ENCODE results near the gene MARCOL. TPM values are rescaled to one million over a fixed set of nuclear protein-coding genes. Genes with fewer than 3 reads are reported as not detected.

Gene MARCOL
- total RNA-seq, 1 experiment from 2014 or later = not detected

GRCh38 chr5:148229840-148230239 is 8.5 kb upstream of the MARCOL start:
- ChIA-PET RAD21 (ENCODE audit: low non-redundant PET in 1 of 2, low total read pairs in 2 of 2, uncharacterized antibody in 2 of 2, unreplicated experiment in 2 of 2) (no interaction called here), POLR2A (no interaction called here), CTCF (no interaction called here)
- H3K36me3 ChIP-seq (ENCODE audit: control insufficient read depth in 1 of 2, insufficient read depth in 2 of 2, low read length in 2 of 2) = no peaks in the 10 kb centered on the region
- H3K27ac ChIP-seq (ENCODE audit: low read depth, low read length) = no peak overlapping the region
- no peak for TF ChIP-seq MAX (IDR thresholded peaks at IDR 0.05)
- DNase-seq (ENCODE audit: low read depth, low spot score) = no peak
- H3K4me3 ChIP-seq (replicated peaks in 1 of 2; ENCODE audit: low read depth in 1 of 2, low read length in 2 of 2) = no peak overlapping the region
- H3K9ac ChIP-seq (ENCODE audit: low read length) = no peak overlapping the region
- no peaks in the 10 kb centered on the region for H3K27me3 ChIP-seq (ENCODE audit: insufficient read depth, low read length)
- H3K4me2 ChIP-seq (ENCODE audit: low read length) = no peak overlapping the region
- no peaks in the 10 kb centered on the region for H3K4me1 ChIP-seq (ENCODE audit: control insufficient read depth in 1 of 2, insufficient read depth in 2 of 2, low read length in 2 of 2)
- no peaks in the 10 kb centered on the region for H3K79me2 ChIP-seq (ENCODE audit: insufficient read depth, low read length)
- intact Hi-C loops (cut with micrococcal nuclease) = no loop called here
- H3K9me3 ChIP-seq (ENCODE audit: control insufficient read depth in 1 of 2, insufficient read depth in 1 of 2, low read depth in 1 of 2, low read length in 2 of 2) = no peaks in the 10 kb centered on the region
- no peak for ATAC-seq
- H4K20me1 ChIP-seq (ENCODE audit: insufficient read depth) = no peaks in the 10 kb centered on the region
- no TSS peak for BruUV-seq (replicated peaks)
- H3K9me2 ChIP-seq (ENCODE audit: insufficient read depth) = no peaks in the 10 kb centered on the region
- H2AFZ ChIP-seq (ENCODE audit: low read depth, low read length, poor library complexity, severe bottlenecking) = no peak overlapping the region

GRCh38 chr5:148230240-148230639 is 8.1 kb upstream of the MARCOL start:
- Histone ChIP-seq H2AFZ (ENCODE audit: low read depth, low read length, poor library complexity, severe bottlenecking) (no peak overlapping the region), H3K27ac (ENCODE audit: low read depth, low read length) (no peak overlapping the region), H3K9me2 (ENCODE audit: insufficient read depth) (no peaks in the 10 kb centered on the region), H3K4me2 (ENCODE audit: low read length) (no peak overlapping the region), H3K9ac (ENCODE audit: low read length) (no peak overlapping the region), H3K4me3 (replicated peaks in 1 of 2; ENCODE audit: low read depth in 1 of 2, low read length in 2 of 2) (no peak overlapping the region), H3K36me3 (ENCODE audit: control insufficient read depth in 1 of 2, insufficient read depth in 2 of 2, low read length in 2 of 2) (no peaks in the 10 kb centered on the region), H3K4me1 (ENCODE audit: control insufficient read depth in 1 of 2, insufficient read depth in 2 of 2, low read length in 2 of 2) (no peaks in the 10 kb centered on the region), H3K27me3 (ENCODE audit: insufficient read depth, low read length) (no peaks in the 10 kb centered on the region), H4K20me1 (ENCODE audit: insufficient read depth) (no peaks in the 10 kb centered on the region), H3K9me3 (ENCODE audit: control insufficient read depth in 1 of 2, insufficient read depth in 1 of 2, low read depth in 1 of 2, low read length in 2 of 2) (no peaks in the 10 kb centered on the region), H3K79me2 (ENCODE audit: insufficient read depth, low read length) (no peaks in the 10 kb centered on the region)
- ATAC-seq (no peak), DNase-seq (ENCODE audit: low read depth, low spot score) (no peak)
- RAD21 ChIA-PET (ENCODE audit: low non-redundant PET in 1 of 2, low total read pairs in 2 of 2, uncharacterized antibody in 2 of 2, unreplicated experiment in 2 of 2) = no interaction called here
- POLR2A ChIA-PET = no interaction called here
- intact Hi-C loops (cut with micrococcal nuclease) = no loop called here
- CTCF ChIA-PET = no interaction called here
- TF ChIP-seq CEBPB (IDR thresholded peaks at IDR 0.05; ENCODE audit: low read depth) (no peak), EZH2 (IDR thresholded peaks at IDR 0.05) (no peak), RAD21 (IDR thresholded peaks at IDR 0.05; ENCODE audit: low read depth) (no peak), SP1 (IDR thresholded peaks at IDR 0.05; ENCODE audit: low read depth) (no peak), EZH2phosphoT487 (IDR thresholded peaks at IDR 0.05; ENCODE audit: borderline replicate concordance) (no peak)
- TF ChIP-seq, protein P1, sequence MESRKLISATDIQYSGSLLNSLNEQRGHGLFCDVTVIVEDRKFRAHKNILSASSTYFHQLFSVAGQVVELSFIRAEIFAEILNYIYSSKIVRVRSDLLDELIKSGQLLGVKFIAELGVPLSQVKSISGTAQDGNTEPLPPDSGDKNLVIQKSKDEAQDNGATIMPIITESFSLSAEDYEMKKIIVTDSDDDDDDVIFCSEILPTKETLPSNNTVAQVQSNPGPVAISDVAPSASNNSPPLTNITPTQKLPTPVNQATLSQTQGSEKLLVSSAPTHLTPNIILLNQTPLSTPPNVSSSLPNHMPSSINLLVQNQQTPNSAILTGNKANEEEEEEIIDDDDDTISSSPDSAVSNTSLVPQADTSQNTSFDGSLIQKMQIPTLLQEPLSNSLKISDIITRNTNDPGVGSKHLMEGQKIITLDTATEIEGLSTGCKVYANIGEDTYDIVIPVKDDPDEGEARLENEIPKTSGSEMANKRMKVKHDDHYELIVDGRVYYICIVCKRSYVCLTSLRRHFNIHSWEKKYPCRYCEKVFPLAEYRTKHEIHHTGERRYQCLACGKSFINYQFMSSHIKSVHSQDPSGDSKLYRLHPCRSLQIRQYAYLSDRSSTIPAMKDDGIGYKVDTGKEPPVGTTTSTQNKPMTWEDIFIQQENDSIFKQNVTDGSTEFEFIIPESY (IDR thresholded peaks at IDR 0.05; ENCODE audit: extremely low read depth, insufficient replicate concordance, low read length) = no peak
- BruUV-seq (replicated peaks) = no TSS peak
